MCF 10A (cell line): Measurements from ENCODE around the gene STT3B. TPM values are rescaled to one million over a fixed set of nuclear protein-coding genes. Genes with fewer than 3 reads are reported as not detected.

Source experiments
- BruUV-seq: library from RNA; stranded (reverse); fragments of 400-500 nt; replicated peaks from 2 replicates; lab custom pipeline; 2021; lab: Mats Ljungman, UMichigan
- CTCF ChIA-PET: fragments of 300-600 bp; sonication (Branson Sonifier 250); formaldehyde crosslinking; extraction: SDS; loops from one replicate; lab custom pipeline; 2021; ENCODE audit warnings: antibody characterized with exemption, inconsistent platforms; lab: Yijun Ruan, JAX
- POLR2A ChIA-PET: fragments of 300-600, 350-650 bp; sonication (Branson Sonifier 250); formaldehyde crosslinking; extraction: SDS; loops from one replicate; lab custom pipeline; 2020; ENCODE audit warnings: antibody characterized with exemption, inconsistent platforms; lab: Yijun Ruan, JAX
- DNase-seq: peaks from one replicate; pipeline ENCODE4 v3.0.0-alpha.2; 2018; ENCODE audit not compliant: unreplicated experiment
- H3K27ac Mint-ChIP-seq: one replicate; pipeline ENCODE4 v1.8.0; 2022; ENCODE audit warnings: mild to moderate bottlenecking, low read depth, mixed read lengths; ENCODE audit not compliant: unreplicated experiment
- H3K27me3 Mint-ChIP-seq: one replicate; pipeline ENCODE4 v1.8.0; 2022; ENCODE audit warnings: mixed read lengths; ENCODE audit not compliant: insufficient read depth, unreplicated experiment
- H3K36me3 Mint-ChIP-seq: one replicate; pipeline ENCODE4 v1.8.0; 2022; ENCODE audit warnings: mild to moderate bottlenecking, moderate library complexity, mixed read lengths; ENCODE audit not compliant: insufficient read depth, unreplicated experiment
- H3K4me1 Mint-ChIP-seq: one replicate; pipeline ENCODE4 v1.8.0; 2022; ENCODE audit warnings: mixed read lengths; ENCODE audit not compliant: insufficient read depth, unreplicated experiment
- H3K4me3 Mint-ChIP-seq: one replicate; pipeline ENCODE4 v1.8.0; 2022; ENCODE audit warnings: mild to moderate bottlenecking, moderate library complexity, mixed read lengths; ENCODE audit not compliant: unreplicated experiment
- H3K9me3 Mint-ChIP-seq: one replicate; pipeline ENCODE4 v1.8.0; 2022; ENCODE audit warnings: mixed read lengths; ENCODE audit not compliant: unreplicated experiment
- intact Hi-C: fragments of 100-400 bp; cut with micrococcal nuclease; formaldehyde crosslinking; loops from 2 replicates; pipeline ENCODE4 v1.14.1; 2022
- total RNA-seq: library from RNA; stranded (reverse); gene quantifications from 2 replicates; pipeline ENCODE4 v1.2.3, GENCODE V29; 2022
- TF ChIP-seq, protein P1 (sequence below): fragments of 200-600 bp; IDR thresholded peaks from one replicate; pipeline ENCODE4 v1.8.0; 2022; ENCODE audit warnings: antibody characterized with exemption, mild to moderate bottlenecking; ENCODE audit not compliant: unreplicated experiment

The STT3B gene
- total RNA-seq, 1 experiment from 2014 or later: 118 TPM

DNA sequence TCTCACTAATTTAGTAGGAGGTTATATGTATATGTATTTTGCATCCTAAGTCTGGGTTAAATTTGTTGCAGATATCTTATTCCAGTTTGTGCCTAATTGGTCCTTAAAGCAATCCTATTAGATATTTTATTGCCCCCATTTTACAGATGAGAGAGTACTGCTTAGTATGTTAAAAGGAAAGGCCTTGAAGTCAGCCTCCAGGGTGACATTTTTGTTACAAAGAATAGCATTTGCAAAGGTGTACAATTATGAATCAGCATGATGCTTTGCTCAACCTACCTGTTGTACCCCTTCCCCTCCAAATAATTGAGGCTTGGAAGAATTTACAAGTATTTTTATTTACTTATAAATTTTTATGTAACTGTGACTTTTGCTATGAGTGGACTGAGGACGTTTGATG, 14.0 kb downstream of the STT3B start:
- H3K4me3 Mint-ChIP-seq: peak overlapping the region; percentile 62
- H3K4me1 Mint-ChIP-seq: peaks cover 40% of the 10 kb centered on the region
- TF ChIP-seq, protein P1, sequence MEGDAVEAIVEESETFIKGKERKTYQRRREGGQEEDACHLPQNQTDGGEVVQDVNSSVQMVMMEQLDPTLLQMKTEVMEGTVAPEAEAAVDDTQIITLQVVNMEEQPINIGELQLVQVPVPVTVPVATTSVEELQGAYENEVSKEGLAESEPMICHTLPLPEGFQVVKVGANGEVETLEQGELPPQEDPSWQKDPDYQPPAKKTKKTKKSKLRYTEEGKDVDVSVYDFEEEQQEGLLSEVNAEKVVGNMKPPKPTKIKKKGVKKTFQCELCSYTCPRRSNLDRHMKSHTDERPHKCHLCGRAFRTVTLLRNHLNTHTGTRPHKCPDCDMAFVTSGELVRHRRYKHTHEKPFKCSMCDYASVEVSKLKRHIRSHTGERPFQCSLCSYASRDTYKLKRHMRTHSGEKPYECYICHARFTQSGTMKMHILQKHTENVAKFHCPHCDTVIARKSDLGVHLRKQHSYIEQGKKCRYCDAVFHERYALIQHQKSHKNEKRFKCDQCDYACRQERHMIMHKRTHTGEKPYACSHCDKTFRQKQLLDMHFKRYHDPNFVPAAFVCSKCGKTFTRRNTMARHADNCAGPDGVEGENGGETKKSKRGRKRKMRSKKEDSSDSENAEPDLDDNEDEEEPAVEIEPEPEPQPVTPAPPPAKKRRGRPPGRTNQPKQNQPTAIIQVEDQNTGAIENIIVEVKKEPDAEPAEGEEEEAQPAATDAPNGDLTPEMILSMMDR: no peak
- POLR2A ChIA-PET: interaction anchor here (2.2 to 5.3 kb wide), 2 partner anchors 10 to 14 kb away, joined by 12 to 107 read pairs; partner anchors contain the start of gene STT3B
- CTCF ChIA-PET: interaction anchor here (0.9 to 2.0 kb wide), 2 partner anchors 11 to 13 kb away, joined by 3 to 7 read pairs; no protein-coding TSS in a partner anchor
- H3K27ac Mint-ChIP-seq: peak overlapping the region; percentile 71
- intact Hi-C loops: no loop called here
- no peaks in the 10 kb centered on the region for H3K9me3 Mint-ChIP-seq
- BruUV-seq: no TSS peak
- no peaks in the 10 kb centered on the region for H3K36me3 Mint-ChIP-seq
- DNase-seq: no peak
- no peaks in the 10 kb centered on the region for H3K27me3 Mint-ChIP-seq

DNA sequence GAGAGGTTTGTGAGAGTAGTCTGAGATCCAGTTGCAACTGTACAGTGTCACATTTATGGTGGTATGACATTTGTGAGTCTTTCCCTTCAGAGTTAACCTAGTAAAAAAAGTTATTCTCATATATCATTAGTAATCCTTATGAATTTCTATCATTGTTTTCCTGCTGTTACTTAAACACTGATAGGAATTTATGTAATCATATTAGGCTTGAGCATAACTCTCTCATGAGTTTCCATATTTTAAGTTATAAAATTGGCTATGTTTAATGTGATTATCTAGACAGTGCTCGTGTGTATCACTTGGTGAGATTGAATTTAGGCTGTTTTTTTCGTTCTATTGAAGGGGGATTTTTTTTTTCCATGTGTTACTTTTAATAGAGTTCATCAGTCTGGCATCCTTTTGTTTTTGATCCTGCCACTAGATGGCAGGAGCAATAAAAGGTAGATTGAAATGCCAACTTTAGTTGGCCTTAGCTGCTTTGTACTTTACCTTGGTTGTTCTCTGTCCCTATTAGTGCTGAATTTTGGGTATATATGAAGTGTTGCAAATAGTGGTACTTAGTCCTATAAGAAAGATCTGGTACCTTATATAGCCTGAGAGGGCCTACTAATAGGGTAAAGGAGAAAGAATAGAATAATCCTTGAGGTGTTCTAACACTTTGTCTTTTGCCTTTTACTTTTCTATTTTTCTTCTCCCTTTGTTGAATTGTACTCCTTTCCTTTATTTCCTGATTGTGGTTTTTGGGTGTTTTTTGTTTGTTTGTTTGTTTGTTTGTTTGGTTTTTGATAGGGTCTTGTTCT, 17.9 kb downstream of the STT3B start:
- H3K27ac Mint-ChIP-seq: no peak overlapping the region
- peak; percentile 52 for DNase-seq
- BruUV-seq: no TSS peak
- ChIA-PET CTCF (interaction anchor here (0.6 to 2.0 kb wide), 16 partner anchors 14 to 1345 kb away, joined by 3 to 8 read pairs (median 3); partner anchors contain the start of gene STT3B), POLR2A (interaction anchor here (0.8 to 2.1 kb wide), 5 partner anchors 10 to 174 kb away, joined by 3 to 17 read pairs (median 3); partner anchors contain the start of gene STT3B)
- intact Hi-C loops: loop anchor here (10.0 kb wide), 1 partner anchor 594 kb away; no protein-coding TSS in a partner anchor
- TF ChIP-seq, protein P1: peak; percentile 52
- no peaks in the 10 kb centered on the region for H3K36me3 Mint-ChIP-seq
- no peaks in the 10 kb centered on the region for H3K27me3 Mint-ChIP-seq
- no peak overlapping the region for H3K4me3 Mint-ChIP-seq
- H3K4me1 Mint-ChIP-seq: peaks cover 43% of the 10 kb centered on the region
- H3K9me3 Mint-ChIP-seq: no peaks in the 10 kb centered on the region

DNA sequence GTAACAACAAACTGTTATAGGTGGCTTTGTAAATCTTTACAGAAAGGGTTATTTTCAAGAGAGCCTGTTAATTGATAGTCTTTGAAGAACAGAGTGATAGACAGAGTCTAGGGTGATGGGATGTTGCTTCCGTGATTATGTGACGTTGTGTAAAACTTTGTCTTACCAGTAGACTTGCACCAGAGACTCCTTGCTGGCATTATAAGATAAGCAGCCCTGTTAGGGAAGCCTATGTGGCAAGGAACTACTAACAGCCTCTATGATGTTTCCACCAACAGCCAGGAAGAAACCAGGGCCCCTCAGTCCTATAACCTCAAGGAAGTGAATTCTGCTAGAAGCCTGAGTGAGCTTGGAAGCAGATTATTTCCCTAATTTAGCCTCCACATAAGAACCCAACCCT, 18.9 kb downstream of the STT3B start:
- DNase-seq: no peak
- Mint-ChIP-seq H3K4me3 (no peak overlapping the region), H3K9me3 (no peaks in the 10 kb centered on the region), H3K27ac (peak overlapping the region; percentile 66), H3K4me1 (peaks cover 40% of the 10 kb centered on the region), H3K27me3 (no peaks in the 10 kb centered on the region), H3K36me3 (no peaks in the 10 kb centered on the region)
- ChIA-PET POLR2A (interaction anchor here (0.7 to 2.1 kb wide), 2 partner anchors 20 to 34 kb away, joined by 3 to 17 read pairs; partner anchors contain the start of gene STT3B), CTCF (interaction anchor here (0.7 to 2.0 kb wide), 8 partner anchors 11 to 591 kb away, joined by 3 to 8 read pairs (median 4); no protein-coding TSS in a partner anchor)
- TF ChIP-seq, protein P1: no peak
- BruUV-seq: no TSS peak
- intact Hi-C loops: loop anchor here (10.0 kb wide), 1 partner anchor 593 kb away; no protein-coding TSS in a partner anchor

DNA sequence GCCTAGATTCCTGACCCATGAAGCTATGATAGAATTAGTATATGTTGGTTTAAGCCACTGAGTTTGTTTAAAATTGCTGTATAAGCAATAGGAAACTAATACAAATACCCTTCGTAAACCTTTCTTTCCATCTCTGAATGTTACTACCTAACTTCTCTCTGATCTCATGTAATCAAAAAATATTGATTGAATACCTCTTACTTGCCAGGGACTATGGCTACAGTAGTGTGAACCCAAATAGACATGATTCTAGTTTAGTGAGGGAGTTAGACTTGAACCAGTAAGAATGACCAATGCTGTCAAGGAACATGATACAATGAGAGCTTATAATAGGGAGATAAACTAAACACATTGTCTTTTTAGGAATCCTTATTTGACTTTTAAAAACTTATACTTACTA, 19.4 kb downstream of the STT3B start:
- H3K36me3 Mint-ChIP-seq: peaks cover 4% of the 10 kb centered on the region
- ChIA-PET POLR2A (interaction anchor here (0.7 kb wide), 1 partner anchor 33 kb away, joined by 3 read pairs; no protein-coding TSS in a partner anchor), CTCF (interaction anchor here (0.5 to 1.0 kb wide), 5 partner anchors 10 to 32 kb away, joined by 3 to 4 read pairs (median 3); no protein-coding TSS in a partner anchor)
- TF ChIP-seq, protein P1: no peak
- H3K9me3 Mint-ChIP-seq: peaks cover 3% of the 10 kb centered on the region
- intact Hi-C loops: loop anchor here (10.0 kb wide), 1 partner anchor 593 kb away; no protein-coding TSS in a partner anchor
- BruUV-seq: no TSS peak
- peaks cover 40% of the 10 kb centered on the region for H3K4me1 Mint-ChIP-seq
- H3K27ac Mint-ChIP-seq: peak overlapping the region; percentile 66
- no peak overlapping the region for H3K4me3 Mint-ChIP-seq
- H3K27me3 Mint-ChIP-seq: no peaks in the 10 kb centered on the region
- no peak for DNase-seq
